Measurements from ENCODE around the gene PSG1. TPM values are rescaled to one million over a fixed set of nuclear protein-coding genes. Genes with fewer than 3 reads are reported as not detected.
A peak's percentile ranks its signal among the peaks of the same experiment; 100 is the strongest.
"Not testable (repeated sequence)": the region's sequence is repeated elsewhere in the genome, so short reads cannot be mapped to it uniquely, and the experiment has no call there.

Gene PSG1
- polyA plus RNA-seq, 6 donors from 2014 or later: not detected

DNA sequence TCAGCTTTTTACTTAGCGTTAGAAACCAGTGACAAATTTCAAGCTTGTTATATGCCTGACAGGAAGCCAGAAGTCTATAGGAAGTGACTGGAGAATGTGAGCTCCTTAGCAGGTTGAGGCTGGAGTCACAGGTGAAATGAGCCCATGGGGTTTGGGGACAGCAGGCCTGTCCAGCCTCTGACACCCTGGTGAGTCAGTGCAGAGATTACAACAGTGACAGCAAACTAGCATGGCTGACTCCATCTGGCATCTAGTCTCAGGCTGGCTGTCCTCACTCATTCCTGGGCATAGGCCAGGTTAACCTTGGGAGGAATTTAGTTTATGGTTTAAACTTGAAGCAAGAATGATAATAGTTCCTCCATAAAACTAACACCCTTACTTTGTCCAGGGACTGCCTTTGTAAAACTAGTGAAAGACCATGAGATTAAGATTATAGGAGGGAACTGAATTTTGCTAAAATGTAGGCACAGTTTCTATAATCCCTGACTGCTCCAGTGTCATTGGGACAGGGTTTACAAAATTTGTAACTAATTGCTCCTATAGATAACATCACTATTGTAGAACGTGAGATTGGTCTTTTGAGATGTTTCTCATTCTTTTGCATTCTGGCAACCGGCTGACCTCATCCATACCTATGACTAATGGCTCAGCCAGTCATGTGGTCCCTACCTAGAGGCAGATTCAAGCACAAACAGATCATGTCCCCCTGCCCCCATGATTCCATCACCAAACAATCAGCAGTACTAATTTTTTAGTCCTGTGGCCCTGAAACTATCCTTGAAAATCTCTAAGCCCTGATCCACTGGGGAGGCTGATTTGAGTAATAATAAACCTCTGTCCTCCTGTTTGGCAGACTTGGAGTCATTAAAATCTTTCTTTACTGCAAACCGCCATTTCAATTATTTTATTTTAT, 4.4 kb downstream of the PSG1 start:
- not testable (repeated sequence) for H3K4me3 Mint-ChIP-seq; H3K9me3 Mint-ChIP-seq; H3K4me1 Mint-ChIP-seq; ATAC-seq (ENCODE audit: low read depth in 2 of 2); H3K36me3 Mint-ChIP-seq; DNase-seq; H3K27ac Mint-ChIP-seq
- H3K27me3 Mint-ChIP-seq: peaks cover 11 to 21% (median 16%) of the 10 kb centered on the region in 3 donors

DNA sequence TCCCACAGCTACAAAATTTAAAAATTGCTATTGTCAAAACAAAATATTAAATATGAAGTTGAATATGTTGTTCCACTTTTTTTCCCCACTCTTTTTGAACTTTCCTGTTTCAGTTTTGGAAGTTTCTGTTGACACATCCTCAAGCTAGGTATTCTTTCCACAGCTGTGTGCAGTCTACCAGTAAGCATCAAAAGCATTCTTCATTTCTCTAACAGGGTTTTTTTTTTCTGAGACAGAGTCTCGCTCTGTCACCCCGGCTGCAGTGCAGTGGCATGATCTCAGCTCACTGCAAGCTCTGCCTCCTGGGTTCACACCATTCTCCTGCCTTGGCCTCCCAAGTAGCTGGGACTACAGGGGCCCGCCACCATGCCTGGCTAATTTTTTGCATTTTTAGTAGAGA, 5.4 kb downstream of the PSG1 start:
- H3K27ac Mint-ChIP-seq; H3K9me3 Mint-ChIP-seq; DNase-seq; H3K4me1 Mint-ChIP-seq; ATAC-seq (ENCODE audit: low read depth in 2 of 2); H3K4me3 Mint-ChIP-seq; H3K36me3 Mint-ChIP-seq: not testable (repeated sequence)
- peaks cover 11 to 13% (median 12%) of the 10 kb centered on the region in 3 donors for H3K27me3 Mint-ChIP-seq

- H3K27ac Mint-ChIP-seq: no peak overlapping the region
- no peaks in the 10 kb centered on the region for H3K36me3 Mint-ChIP-seq
- DNase-seq (no peak), ATAC-seq (ENCODE audit: low read depth in 2 of 2) (no peak)
- H3K4me3 Mint-ChIP-seq: no peak overlapping the region
- H3K4me1 Mint-ChIP-seq: no peaks in the 10 kb centered on the region
- peaks cover 7 to 21% (median 14%) of the 10 kb centered on the region in 3 donors for H3K27me3 Mint-ChIP-seq
- H3K9me3 Mint-ChIP-seq: no peaks in the 10 kb centered on the region
Observed at GRCh38 chr19:42872608-42873007, 6.9 kb downstream of the PSG1 start.

DNA sequence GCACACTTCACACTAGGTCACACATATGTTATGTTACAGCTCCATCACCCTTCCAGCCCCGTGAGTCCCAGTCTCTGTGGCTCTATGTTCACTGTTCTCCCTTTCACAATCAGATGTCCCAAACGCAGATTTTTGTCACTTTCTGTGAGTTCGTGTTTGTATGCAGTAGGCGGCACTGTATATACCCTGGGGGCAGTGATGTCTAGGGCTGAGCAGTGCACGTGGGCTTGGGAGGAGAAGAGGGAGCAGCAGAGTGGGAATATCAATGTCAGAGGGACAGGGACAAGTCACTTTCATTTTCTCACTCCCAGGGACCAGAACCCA, 22.0 kb downstream of the PSG1 start:
- Mint-ChIP-seq H3K9me3 (peaks cover 3 to 24% (median 8%) of the 10 kb centered on the region in 7 donors), H3K4me1 (peaks cover 0 to 4% (median 0%) of the 10 kb centered on the region in 3 donors), H3K36me3 (peaks cover 0 to 13% of the 10 kb centered on the region in 2 donors), H3K4me3 (peak overlapping the region in 1 of 8 donors; percentile 29), H3K27ac (no peak overlapping the region), H3K27me3 (peaks cover 6 to 39% (median 21%) of the 10 kb centered on the region in 3 donors)
- DNase-seq (no peak), ATAC-seq (ENCODE audit: low read depth in 2 of 2) (no peak)

DNA sequence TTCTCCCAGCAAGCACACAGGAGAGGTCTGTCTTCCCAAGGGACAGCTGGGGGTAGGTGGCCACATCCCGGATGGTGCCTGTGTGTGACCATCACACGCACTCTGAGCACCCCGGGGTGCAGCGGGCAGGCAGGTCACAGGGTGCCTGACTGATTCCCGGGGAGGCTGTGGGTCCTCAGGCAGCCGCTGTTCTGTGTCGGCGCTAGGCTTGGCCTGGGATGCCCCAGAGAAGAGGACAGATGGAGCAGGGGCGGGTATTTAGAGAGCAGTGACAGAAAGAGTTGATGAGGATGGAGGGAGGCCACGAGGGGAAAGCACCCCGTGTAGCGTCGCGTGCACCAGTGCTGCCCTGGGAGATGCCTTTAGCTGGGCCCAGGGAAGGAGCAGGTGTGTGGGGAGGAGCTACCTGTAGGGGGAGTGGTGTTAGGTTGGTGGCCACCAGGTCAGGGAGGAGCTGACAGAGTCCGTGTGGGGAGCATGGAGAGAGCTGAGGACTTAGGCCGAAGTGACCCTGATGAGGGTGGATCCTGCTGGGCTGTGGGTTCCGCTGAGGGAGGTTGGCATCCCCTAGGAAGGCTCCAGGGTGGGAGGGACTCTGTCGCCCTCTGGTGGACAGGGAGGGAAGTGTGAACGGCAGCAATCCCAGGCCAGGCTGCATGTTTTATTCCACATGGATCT, 22.5 kb downstream of the PSG1 start:
- not testable (repeated sequence) for DNase-seq; H3K4me3 Mint-ChIP-seq; H3K4me1 Mint-ChIP-seq; ATAC-seq (ENCODE audit: low read depth in 2 of 2)
- peaks cover under 1 to 24% (median 8%) of the 10 kb centered on the region in 7 donors for H3K9me3 Mint-ChIP-seq
- peaks cover 0 to 13% of the 10 kb centered on the region in 2 donors for H3K36me3 Mint-ChIP-seq
- H3K27ac Mint-ChIP-seq: peak overlapping the region in 1 of 6 donors; percentile 7
- H3K27me3 Mint-ChIP-seq: peaks cover 6 to 34% (median 22%) of the 10 kb centered on the region in 3 donors

DNA sequence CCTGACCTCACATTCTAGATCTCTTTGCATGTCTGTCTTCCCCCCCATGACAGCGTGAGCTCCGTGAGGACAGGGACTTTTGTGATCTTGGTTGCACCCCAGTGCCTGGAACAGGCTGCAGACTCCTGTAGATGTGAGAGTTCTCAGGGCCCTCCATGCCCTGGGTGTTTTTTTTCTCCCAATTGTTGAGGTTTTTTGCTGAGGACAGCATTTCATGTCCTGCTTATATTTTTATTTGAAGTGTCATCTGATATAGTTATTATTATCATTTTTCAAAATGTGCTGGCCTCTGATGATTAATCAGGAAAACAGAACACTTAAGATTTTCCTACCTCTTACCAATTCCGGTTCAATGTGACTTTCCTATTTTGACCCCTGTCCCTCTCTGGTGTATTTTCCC, 24.8 kb downstream of the PSG1 start:
- H3K27me3 Mint-ChIP-seq: peaks cover 6 to 31% (median 27%) of the 10 kb centered on the region in 3 donors
- not testable (repeated sequence) for ATAC-seq (ENCODE audit: low read depth in 2 of 2); H3K4me1 Mint-ChIP-seq; DNase-seq; H3K4me3 Mint-ChIP-seq; H3K27ac Mint-ChIP-seq
- H3K36me3 Mint-ChIP-seq: peaks cover 0 to 13% of the 10 kb centered on the region in 2 donors
- peaks cover 0 to 17% (median 7%) of the 10 kb centered on the region in 7 donors for H3K9me3 Mint-ChIP-seq

GRCh38 chr19:42853231-42853630, 26.3 kb downstream of the PSG1 start:
- H3K27me3 Mint-ChIP-seq: peaks cover 6 to 28% (median 27%) of the 10 kb centered on the region in 3 donors
- H3K27ac Mint-ChIP-seq; ATAC-seq (ENCODE audit: low read depth in 2 of 2); DNase-seq; H3K4me3 Mint-ChIP-seq; H3K4me1 Mint-ChIP-seq: not testable (repeated sequence)
- H3K36me3 Mint-ChIP-seq: peaks cover 0 to 13% of the 10 kb centered on the region in 2 donors
- peaks cover 0 to 15% (median 1%) of the 10 kb centered on the region in 7 donors for H3K9me3 Mint-ChIP-seq

DNA sequence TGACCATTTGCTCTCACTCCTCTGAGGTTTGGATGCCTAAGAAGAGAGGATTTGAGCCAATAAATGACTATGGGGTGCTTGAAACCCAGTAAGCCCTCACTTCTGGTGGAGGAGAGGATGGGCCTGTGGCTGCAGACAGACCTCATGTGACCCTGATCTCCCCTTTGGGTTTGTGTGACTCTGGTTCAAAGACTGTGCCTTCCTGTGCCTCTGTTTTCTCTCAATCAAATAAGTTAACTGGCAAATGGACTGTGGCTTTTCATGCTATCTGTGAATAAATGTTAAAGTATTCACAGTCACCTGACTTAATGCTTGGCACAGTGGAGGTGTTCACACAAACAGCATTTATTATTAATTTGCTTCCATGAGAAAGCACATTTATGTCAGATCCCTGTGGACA, 26.7 kb downstream of the PSG1 start:
- not testable (repeated sequence) for ATAC-seq (ENCODE audit: low read depth in 2 of 2); H3K4me1 Mint-ChIP-seq; H3K27ac Mint-ChIP-seq; DNase-seq; H3K4me3 Mint-ChIP-seq
- peaks cover 0 to 15% (median 1%) of the 10 kb centered on the region in 7 donors for H3K9me3 Mint-ChIP-seq
- peaks cover 6 to 29% (median 24%) of the 10 kb centered on the region in 3 donors for H3K27me3 Mint-ChIP-seq
- H3K36me3 Mint-ChIP-seq: peaks cover 0 to 13% of the 10 kb centered on the region in 2 donors

- ATAC-seq (ENCODE audit: low read depth in 2 of 2); H3K27ac Mint-ChIP-seq; DNase-seq; H3K4me1 Mint-ChIP-seq; H3K4me3 Mint-ChIP-seq: not testable (repeated sequence)
- Mint-ChIP-seq H3K36me3 (peaks cover 0 to 13% of the 10 kb centered on the region in 2 donors), H3K27me3 (peaks cover 10 to 30% (median 24%) of the 10 kb centered on the region in 3 donors), H3K9me3 (peaks cover 0 to 11% (median 0%) of the 10 kb centered on the region in 7 donors)
Observed at GRCh38 chr19:42851718-42852280, 27.7 kb downstream of the PSG1 start.

DNA sequence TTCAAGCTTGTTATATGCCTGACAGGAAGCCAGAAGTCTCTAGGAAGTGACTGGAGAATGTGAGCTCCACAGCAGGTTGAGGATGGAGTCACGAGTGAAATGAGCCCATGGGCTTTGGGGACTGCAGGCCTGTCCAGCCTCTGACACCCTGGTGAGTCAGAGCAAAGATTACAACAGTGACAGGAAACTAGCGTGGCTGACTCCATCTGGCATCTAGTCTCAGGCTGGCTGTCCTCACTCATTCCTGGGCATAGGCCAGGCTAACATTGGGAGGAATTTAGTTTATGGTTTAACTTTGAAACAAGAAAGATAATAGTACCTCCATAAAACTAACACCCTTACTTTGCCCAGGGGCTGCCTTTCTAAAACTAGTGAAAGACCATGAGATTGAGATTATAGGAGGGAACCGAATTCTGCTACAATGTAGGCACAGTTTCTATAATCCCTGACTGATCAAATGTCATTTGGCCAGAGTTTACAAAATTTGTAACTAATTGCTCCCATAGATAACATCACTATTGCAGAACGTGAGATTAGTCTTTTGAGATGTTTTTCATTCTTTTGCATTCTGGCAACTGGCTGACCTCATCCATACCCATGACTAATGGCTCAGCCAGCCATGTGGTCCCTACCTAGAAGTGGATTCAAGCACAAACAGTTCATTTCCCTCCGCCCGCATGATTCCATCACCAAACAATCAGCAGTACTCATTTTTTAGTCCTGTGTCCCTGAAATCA, 28.4 kb downstream of the PSG1 start:
- peaks cover 0 to 10% of the 10 kb centered on the region in 2 donors for H3K36me3 Mint-ChIP-seq
- peaks cover 0 to 4% (median 0%) of the 10 kb centered on the region in 3 donors for H3K4me1 Mint-ChIP-seq
- DNase-seq (no peak), ATAC-seq (ENCODE audit: low read depth in 2 of 2) (no peak)
- H3K4me3 Mint-ChIP-seq: no peak overlapping the region
- peaks cover 6 to 25% (median 18%) of the 10 kb centered on the region in 3 donors for H3K27me3 Mint-ChIP-seq
- no peak overlapping the region for H3K27ac Mint-ChIP-seq
- H3K9me3 Mint-ChIP-seq: peaks cover 0 to 9% (median 0%) of the 10 kb centered on the region in 7 donors

GRCh38 chr19:42846597-42846996, 32.9 kb downstream of the PSG1 start:
- Mint-ChIP-seq H3K36me3 (no peaks in the 10 kb centered on the region), H3K27ac (no peak overlapping the region), H3K4me3 (no peak overlapping the region), H3K4me1 (no peaks in the 10 kb centered on the region), H3K9me3 (no peaks in the 10 kb centered on the region), H3K27me3 (peaks cover 4 to 27% (median 24%) of the 10 kb centered on the region in 3 donors)
- ATAC-seq (ENCODE audit: low read depth in 2 of 2) (no peak), DNase-seq (no peak)

DNA sequence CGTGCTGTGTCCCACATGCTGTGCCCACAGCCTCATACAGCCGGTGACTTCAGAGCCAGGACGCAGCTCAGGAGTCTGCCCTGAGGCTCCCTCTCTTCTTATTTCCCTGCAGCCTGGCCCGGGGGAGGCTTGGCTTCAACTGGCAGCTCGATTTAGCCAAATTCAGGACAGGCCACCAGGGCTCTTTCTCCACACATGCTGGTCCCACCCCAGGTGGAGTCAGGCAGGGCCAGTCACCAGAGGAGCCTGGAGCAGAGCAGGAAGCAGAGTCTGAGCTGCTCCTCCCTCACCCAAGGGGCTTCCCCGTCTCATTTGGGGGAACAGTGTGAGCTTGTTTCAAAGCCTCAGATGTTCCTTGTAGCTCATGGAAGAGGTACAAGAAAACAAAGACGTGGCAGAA, 35.9 kb downstream of the PSG1 start:
- not testable (repeated sequence) for H3K27ac Mint-ChIP-seq; ATAC-seq (ENCODE audit: low read depth in 2 of 2); H3K9me3 Mint-ChIP-seq; H3K4me1 Mint-ChIP-seq; H3K4me3 Mint-ChIP-seq; H3K36me3 Mint-ChIP-seq; DNase-seq
- peaks cover 8 to 44% (median 42%) of the 10 kb centered on the region in 3 donors for H3K27me3 Mint-ChIP-seq
